Activated naive CD8-positive, alpha-beta T cell treated with anti-CD3 and anti-CD28 coated beads, Interleukin-2, amount 50 U/mL, for 16 hours (primary cell): ENCODE results near the gene APBA2.
"Not testable (repeated sequence)": the region's sequence is repeated elsewhere in the genome, so short reads cannot be mapped to it uniquely, and the experiment has no call there.

ENCODE experiments used
- DNase-seq: peaks from one replicate; pipeline ENCODE4 v3.0.0-alpha.2; 2020; ENCODE audit warnings: low read depth, low spot score

Gene APBA2

DNA sequence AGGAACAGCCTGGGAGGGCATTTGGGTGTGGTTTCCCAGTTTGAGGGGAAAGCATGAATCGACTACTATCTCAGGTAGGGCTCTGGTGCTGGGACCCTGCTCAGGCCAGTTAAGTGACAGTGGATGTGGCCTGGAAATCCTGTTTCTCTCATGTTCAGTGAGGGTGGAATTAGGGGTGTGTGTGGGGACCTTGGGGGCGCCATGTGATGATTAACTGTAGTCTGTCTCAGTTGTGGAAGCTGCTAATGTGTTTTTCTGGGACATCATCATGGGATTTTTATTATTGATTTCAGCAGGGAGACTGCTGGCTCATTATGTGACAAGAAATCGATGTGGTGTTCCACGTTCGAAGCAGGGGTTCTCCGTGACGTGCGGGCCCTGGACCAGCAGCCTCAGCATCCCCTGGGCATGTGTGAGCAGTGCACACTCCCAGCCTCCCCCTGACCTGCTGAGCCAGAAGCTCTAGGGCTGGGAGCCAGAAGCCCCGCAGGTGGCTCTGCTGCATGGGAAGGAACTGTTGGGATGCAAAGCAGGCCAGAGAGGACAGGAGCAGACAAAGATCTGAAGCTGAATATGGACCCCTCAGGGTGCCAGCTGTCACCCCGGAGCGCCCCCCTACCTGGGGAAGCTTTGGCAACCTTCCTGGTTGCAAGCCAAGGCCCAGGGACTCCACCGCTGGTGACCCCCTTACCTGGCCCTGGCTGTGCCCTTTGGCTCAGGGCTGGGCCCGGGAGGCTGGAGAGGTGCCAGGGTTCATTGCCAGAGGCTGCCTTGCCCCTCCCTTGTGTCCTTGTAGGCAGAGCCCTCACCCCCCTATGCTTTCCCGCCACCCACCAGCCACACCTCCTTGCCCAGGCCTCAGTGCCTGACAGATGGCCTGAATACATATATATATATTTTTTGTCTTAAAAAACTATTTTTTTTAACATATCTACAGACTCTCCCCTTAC lies 149.8 kb downstream of the APBA2 start:
- no peak for DNase-seq

DNA sequence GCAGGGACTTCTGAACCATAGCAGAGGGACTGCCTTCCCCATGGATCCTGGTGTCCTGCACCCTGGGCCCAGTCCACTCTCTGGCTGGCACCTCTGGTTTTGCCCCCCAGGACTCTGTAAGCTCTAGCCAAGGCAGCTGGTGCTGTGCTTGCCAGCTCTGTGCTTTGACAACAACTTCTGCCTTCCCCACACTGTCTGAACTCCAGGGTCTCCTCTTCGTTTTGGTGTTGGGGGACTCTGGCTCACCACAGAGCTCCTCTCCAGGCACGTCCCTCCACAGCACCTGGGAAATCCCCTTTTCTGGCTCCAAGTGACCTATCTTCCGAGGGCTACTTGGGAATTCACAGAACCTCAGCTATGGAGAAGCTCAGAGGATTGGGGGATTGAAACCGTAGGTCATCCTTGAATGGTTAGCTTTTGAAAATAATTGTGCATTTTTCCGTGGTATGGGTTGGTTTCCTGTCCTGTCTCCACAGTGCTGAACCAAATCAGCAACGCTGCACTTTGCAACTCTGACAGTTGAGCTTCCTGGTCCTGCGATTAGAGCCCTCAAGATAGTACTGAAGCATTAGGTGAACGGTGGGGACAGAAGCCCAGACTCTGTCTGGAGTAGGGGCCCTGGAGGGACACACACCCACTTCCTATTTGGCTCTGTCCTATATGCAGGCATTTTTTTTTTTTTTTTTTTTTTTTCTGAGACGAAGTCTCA lies 152.4 kb downstream of the APBA2 start:
- DNase-seq: no peak

DNA sequence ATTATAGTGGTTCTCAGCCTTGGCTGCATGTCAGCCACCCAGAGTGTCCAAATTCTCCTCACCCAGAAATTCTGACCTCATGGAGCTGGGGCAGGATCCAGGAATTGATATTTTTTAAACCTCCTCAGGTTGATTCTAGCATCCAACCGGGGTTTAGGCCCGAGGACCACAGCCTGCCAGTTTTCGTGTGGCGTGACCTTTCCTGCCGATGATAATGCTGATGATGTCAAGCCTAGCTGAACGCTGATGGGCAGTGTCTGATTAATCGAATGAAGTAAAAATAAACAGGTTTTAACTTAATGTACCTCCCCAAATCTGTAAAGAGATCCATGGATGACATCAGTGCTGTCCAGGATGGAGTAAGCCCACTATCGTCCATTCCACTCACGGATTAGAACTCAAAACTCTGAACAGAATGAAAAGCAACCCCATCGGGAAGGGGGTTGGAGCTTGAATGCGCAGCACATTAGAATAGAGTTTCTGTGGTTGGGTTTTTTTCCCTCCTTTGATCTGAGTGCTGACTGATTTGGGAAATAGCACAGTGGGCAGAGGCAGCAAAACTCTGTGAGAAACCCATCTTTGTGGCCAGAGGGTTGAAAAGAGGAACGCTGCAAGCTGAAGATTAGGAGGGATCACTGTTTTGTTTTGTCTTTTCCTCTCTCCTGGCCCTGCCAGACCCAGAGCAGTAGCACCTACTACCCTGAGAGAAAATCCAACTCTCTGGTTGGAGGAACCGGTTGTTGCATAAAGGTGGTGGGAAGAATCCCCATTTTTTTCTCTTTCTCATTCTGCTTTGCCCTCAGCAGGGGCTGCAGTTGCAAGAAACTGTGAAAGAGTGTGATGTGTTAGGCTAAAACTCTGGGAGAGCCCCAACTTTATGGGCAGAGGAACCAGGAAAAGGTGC lies 153.9 kb downstream of the APBA2 start:
- DNase-seq: no peak

DNA sequence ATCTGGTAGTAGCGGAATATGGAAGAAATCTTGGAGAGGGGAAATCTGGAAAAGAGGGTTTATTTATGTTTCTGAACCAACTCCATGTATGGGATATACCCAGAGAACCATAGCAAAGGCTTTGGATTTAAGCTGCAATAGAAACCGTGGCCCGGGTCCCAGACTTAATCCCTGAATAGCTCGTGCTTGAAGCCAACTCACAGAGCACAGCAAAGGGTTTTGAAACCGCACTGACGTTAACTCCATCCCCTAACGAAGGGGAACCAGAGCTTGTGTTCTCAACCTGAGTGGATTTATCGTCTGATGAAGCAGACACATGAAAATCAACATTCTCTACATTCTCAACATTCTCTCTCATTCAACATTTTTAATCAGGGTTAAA lies 154.6 kb downstream of the APBA2 start:
- DNase-seq: no peak

DNA sequence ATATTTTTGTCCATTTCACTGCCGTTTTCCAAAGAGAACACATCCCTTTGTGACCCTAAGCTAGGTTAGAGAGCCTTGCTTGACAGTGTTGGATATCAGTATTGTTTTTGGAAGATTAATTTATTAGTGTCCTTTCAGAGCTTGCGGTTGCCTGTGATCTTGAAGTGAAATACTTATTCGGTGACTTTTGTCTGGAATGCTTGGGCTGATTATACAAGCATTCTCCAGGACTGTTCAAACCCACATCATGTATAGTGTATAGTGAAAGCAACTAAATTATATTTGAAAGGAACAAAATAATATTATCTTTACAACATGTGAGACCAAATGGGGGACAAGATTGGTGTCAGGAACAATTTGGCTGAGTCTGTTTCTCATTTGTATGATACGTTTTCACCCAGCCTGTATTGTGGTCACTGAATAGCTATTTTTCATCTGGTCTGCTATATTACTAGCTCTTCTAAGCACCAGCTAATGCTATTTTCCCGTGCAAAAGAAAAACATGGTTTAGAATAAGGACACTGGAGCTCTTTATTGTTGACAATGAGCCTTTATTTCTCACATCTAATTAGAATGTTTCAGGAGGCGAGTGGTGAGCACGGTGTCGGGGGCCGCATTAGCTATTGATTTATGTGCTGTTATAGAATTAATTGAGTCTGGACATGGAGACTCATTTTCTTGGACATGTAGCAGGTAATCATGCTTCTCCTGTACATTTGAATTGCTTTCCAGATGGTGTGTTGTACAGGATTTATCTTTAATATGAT lies 158.1 kb downstream of the APBA2 start:
- DNase-seq: no peak

DNA sequence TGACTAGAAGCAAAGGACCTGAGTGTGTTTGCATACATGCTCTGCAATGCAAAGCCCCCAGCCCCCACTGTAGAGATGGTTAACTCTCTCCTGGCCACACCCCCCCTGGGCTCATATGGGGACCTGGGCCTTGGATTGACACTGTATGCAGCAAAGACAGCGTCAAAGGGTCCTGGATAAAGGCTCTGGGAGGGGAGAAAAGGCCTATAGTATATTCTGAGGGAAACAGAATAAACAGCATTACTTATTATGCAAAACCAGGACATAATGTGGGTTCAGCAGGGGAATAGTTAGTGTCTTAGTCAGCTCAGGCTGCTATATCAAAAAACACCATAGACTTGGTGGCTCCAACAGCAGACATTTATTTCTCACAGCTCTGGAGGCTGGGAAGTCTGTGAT lies 158.7 kb downstream of the APBA2 start:
- no peak for DNase-seq

DNA sequence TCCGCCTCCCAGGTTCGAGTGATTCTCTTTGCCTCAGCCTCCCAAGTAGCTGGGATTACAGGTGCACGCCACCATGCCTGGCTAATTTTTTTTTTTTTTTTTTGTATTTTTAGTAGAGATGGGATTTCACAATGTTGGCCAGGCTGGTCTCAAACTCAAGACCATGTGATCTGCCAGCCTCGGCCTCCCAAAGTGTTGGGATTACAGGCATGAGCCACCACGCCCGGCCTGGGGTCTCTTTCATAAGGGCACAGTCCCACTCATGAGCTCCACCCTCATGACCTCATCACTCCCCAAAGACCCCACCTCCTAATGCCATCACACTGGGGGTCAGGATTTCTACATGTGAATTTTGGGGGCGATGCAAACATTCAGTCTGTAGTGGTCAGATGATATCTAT lies 159.4 kb downstream of the APBA2 start:
- not testable (repeated sequence) for DNase-seq

DNA sequence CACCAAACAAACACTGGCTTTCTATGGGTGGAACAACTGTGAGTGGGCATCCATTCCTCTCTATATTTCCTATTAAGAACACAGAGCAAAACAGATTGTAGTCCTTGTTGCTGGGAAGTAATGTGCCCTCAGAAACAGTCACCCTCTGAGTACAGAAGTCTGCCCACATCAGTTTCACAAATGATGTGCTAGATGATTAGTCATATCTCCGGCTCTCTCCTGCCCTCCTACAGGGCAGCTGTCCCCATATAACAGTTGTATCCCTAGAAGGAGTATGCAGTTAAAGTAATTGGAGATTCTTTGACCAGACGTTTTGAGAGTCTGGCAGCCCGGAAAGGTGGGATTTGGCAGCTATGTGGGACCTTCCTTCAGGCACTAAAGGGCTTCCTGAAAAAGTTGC lies 159.9 kb downstream of the APBA2 start:
- no peak for DNase-seq

DNA sequence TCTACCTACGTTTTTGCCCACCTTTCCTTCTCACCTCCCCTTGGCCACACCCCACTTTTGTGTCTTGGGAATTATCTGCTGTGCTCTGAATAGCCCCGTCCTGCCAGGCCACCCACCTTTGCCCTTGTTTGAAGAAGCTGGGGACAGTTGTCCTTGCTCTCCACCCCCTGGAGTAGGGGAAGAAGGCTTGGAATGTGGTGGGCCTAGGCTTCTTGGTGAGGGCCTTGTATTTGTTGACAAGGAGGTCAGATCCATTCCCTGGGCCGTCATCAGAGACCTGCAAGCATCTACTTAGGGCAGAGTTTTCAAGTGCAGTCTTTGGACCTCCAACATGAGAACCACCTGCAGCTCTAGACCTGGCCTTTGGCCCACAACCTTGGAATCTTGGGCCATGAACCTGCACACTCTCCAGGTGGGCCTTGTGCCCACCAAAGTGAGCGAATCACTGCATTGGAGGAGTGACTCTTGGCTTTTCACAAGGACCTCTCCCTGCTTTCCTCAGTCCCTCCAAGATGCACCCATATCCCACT lies 160.6 kb downstream of the APBA2 start:
- DNase-seq: no peak

DNA sequence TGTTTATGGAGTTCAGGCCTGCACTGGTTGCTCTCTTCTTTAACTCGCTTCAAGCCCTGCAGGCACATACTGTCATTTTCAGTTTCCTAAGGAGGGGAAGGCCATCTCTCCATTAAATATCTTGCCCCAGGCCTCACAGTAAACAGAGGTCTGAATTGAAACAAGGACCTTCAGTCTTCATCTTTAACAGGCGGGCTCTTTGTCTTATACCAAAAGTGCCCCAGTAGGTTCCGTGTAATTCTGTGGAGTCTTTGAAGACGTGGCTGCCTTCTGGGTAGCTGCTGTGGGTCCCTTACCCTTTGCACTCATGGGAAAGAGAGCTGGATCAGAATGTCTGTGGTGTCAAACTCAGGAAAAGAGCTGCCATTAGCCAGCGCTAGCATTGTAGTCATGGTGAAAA lies 161.2 kb downstream of the APBA2 start:
- DNase-seq: no peak

DNA sequence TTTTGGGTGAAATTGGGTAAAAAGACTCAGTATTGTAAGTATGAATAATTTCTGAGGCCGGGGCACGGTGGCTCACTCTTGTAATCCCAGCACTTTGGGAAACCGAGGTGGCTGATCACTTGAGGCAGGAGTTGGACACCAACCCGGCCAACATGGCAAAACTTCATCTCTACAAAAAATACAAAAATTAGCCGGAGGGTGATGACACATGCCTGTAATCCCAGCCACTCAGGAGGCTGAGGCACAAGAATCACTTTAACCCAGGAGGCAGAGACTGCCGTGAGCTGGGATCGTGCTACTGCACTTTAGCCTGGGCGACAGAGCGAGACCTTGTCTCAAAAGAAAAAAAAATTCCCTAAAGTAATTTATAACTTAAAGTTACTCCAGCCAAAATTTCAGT lies 162.2 kb downstream of the APBA2 start:
- DNase-seq: no peak

DNA sequence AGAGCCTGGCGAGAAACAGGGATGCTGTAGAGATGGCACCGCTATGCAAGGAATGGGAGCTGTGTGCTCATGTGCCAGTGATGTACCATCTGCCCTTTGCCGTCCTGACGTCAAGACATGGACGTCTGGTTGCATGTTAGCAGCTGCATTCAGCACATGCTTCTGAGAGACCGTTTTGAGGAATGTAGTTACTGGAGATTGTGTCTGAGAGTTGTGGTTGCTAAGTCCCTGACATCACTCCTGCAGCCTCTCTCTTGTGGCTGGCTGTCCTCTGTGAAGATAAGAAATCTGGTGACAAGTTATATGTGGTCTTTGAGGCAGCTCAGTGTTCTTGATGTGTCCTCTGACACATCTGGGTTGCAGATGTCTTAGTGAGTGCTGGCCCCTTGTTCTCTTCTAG lies 165.1 kb downstream of the APBA2 start:
- DNase-seq: no peak

DNA sequence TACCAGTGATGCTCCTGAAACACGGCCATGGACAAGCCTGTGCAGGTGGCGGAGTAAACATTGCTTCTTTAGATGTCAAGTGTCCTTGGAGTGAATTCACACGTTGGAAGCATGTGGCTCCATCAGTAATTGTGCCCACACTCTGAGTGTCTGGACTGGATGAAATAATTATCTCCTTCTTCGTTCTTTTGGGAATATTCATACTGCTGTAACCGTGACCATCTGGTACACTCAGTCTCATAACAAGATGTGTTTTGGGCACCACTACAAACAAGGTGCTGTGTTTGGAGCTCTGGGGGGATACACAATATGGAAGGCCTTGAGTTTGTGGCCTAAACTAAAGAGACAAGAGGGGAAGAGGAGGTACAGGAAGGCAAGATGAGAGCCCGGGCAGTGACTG lies 165.6 kb downstream of the APBA2 start:
- DNase-seq: no peak

DNA sequence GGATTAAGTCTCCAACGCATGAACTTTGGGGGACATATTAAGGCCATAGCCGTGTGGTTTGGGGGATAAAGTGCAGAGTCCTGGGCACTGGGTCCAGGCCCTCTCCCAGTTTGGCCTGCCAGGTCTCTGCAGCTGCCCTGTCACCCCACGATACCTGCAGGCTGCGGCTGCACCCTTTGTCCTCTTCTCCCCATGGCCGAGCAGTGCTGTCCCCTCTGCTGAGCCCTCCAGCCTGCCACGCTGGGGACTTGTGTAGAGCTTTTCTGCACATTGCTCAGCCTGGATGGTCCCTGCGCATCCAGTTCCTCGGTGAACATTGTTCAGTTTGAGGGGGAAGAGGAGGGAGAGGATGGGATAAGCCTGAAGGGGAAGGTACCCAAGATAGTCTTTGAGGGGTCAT lies 167.2 kb downstream of the APBA2 start:
- DNase-seq: no peak

DNA sequence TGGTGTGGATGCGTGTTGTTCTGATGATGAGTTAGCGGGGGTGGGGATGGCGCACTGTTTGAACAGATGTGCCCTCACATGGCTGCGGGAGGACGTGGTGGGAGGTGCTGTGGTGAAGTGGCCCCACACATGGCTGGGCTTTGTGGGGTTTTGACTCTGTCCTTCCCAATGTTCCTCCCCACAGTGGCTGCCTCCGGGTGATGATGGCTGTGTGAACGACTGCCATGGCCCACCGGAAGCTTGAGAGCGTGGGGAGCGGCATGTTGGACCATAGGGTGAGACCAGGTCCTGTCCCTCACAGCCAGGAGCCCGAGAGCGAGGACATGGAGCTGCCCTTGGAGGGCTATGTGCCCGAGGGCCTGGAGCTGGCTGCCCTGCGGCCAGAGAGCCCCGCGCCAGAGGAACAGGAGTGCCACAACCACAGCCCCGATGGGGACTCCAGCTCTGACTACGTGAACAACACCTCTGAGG lies 167.9 kb downstream of the APBA2 start:
- no peak for DNase-seq

DNA sequence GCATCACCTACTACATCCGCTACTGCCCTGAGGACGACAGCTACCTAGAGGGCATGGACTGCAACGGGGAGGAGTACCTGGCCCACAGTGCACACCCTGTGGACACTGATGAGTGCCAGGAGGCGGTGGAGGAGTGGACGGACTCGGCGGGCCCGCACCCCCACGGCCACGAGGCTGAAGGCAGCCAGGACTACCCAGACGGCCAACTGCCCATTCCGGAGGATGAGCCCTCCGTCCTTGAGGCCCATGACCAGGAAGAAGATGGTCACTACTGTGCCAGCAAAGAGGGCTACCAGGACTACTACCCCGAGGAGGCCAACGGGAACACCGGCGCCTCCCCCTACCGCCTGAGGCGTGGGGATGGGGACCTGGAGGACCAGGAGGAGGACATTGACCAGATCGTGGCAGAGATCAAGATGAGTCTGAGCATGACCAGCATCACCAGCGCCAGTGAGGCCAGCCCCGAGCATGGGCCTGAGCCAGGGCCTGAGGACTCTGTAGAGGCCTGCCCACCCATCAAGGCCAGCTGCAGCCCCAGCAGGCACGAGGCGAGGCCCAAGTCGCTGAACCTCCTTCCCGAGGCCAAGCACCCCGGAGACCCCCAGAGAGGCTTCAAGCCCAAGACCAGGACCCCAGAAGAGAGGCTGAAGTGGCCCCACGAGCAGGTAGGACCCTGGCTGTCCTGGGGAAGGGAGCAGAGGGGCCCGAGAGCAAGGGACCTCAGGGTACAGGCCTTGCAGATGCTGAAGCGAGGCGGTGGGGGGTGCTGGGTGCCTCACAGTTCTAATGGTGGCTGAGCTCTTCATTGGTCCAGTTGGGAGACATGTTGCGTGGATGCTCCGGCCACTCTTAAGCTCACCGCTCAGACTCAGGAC lies 168.6 kb downstream of the APBA2 start:
- DNase-seq: no peak

DNA sequence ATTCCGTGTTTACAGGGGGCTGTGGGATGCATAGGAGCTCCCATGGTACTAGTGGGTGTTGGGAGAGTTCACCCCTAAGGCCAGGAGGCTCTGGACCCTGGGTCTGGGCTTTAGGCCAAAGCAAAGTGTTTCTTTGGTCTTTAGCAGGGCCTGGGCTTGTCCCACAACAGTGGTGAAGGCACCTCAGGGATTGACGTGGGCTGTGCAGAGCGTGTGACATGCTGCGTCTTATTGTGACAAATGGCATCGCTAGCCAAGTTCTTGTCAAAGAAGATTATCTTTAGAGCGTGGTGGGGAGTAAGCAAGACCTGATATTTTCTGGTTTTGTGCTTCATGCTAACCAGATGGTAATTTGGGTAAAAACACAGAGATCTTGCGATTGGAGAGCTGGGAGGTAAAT lies 170.1 kb downstream of the APBA2 start:
- no peak for DNase-seq

DNA sequence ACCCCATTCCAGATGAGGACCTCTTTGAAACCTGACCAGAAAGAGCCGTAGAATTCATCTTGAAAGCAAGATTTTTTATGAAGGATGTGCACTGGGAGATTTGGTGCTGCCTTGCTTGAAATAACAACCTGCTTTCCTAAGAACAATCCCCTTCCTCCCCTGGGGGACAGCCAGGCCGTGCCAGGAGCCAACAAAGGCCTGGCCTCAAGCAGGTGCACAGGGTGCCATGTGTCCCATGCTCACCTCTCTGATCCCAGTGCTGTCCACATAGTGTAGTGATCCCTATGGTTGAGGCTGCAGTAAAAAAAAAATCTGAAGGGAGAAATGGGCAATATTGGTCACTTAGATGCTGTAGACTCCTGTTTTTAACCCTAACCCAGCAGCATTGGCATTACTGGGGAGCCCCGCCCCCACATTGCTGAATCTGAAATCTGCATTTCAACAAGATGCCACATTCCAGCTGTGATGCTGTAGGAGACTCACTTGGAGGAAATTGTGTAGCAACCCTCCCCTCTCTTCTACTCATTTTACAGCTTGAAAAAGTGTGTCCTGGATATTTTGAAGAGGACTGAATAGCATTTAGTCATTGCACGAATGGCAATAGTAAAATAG lies 171.2 kb downstream of the APBA2 start:
- no peak for DNase-seq

DNA sequence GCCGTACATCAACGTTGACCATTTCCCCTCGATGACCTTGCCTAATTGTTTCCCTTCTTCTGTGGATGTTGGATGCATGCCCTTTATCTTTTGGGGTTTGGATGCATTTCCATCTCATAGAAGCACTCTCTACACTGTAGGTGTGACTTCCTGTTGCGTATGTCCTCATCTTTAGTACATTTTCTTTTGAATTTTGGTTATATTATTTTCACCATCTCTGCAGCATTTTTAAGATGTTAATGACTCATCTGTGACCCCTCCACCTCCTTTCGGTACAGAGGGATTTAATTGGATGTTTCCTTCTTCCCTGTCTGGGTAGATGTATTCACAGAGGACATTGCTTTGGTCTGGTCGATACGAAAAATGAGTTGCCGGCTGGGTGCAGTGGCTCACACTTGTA lies 172.1 kb downstream of the APBA2 start:
- no peak for DNase-seq
